GM12878 (cell line): ENCODE measurements around the gene TMEM126A. TPM values are rescaled to one million over a fixed set of nuclear protein-coding genes. Genes with fewer than 3 reads are reported as not detected.

Experiments
- ATAC-seq: fragments of 200-7000 bp; cut with Tn5 transposase; 3 replicates; pipeline ENCODE4 v1.9.1; 2020; ENCODE audit warnings: mild to moderate bottlenecking, moderate library complexity
- BruUV-seq: library from RNA; stranded (reverse); fragments of 400-500 nt; replicated peaks from 2 replicates; lab custom pipeline; 2021; lab: Mats Ljungman, UMichigan
- CTCF ChIA-PET: fragments of 300-600 bp; sonication (Branson Sonifier 250); formaldehyde crosslinking; extraction: SDS; loops from one replicate; lab custom pipeline; 2021; ENCODE audit warnings: inconsistent platforms; lab: Yijun Ruan, JAX
- POLR2A ChIA-PET: fragments of 350-600 bp; formaldehyde crosslinking; extraction: SDS; loops from one replicate; lab custom pipeline; 2021; ENCODE audit warnings: inconsistent platforms; lab: Charles Lee
- RAD21 ChIA-PET: fragments of 300-600 bp; sonication (Branson Sonifier 250); formaldehyde crosslinking; loops from one replicate; lab custom pipeline; 2023; ENCODE audit warnings: antibody characterized with exemption; ENCODE audit not compliant: unreplicated experiment; lab: Charles Lee
- SMC1A ChIA-PET: fragments of 300-600 bp; sonication (Branson Sonifier 250); formaldehyde crosslinking; loops from one replicate; lab custom pipeline; 2023; ENCODE audit not compliant: unreplicated experiment, uncharacterized antibody; lab: Charles Lee
- DNase-seq: peaks from one replicate; pipeline ENCODE4 v3.0.0-alpha.2; 2011; ENCODE audit warnings: low read depth, low spot score
- FAIRE-seq: peaks from 3 replicates; lab custom pipeline; 2011; peaks lifted over from hg19 to GRCh38; lab: Jason Lieb, UNC
- H2AFZ ChIP-seq: 2 replicates; pipeline ENCODE4 v1.6.0; 2011; ENCODE audit warnings: low read depth, low read length, control low read depth; ENCODE audit not compliant: control insufficient read depth
- H3K27ac ChIP-seq: 2 replicates; pipeline ENCODE4 v1.5.1; 2011; ENCODE audit warnings: control low read depth; ENCODE audit not compliant: control insufficient read depth, insufficient read depth
- H3K27me3 ChIP-seq, 2 experiments: replicated peaks in 1 of 2; 2 replicates each; pipeline versions ENCODE4 v1.6.0 to v1.6.1; 2011; ENCODE audit warnings: low read length in 1 of 2; ENCODE audit not compliant: control insufficient read depth in 2 of 2, insufficient read depth in 2 of 2
- H3K36me3 ChIP-seq, 2 experiments: 2 replicates each; pipeline ENCODE4 v1.5.1; 2011; ENCODE audit warnings: low read length in 1 of 2; ENCODE audit not compliant: control insufficient read depth in 2 of 2, insufficient read depth in 2 of 2
- H3K4me1 ChIP-seq: 2 replicates; pipeline ENCODE4 v1.6.1; 2011; ENCODE audit warnings: mild to moderate bottlenecking, low read length, moderate library complexity, mixed read lengths; ENCODE audit not compliant: control insufficient read depth, insufficient read depth
- H3K4me2 ChIP-seq: 2 replicates; pipeline ENCODE4 v1.6.0; 2011; ENCODE audit warnings: control low read depth; ENCODE audit not compliant: control insufficient read depth, insufficient read depth
- H3K4me3 ChIP-seq: fragments of 200-600 bp; sonication (generic); 2 replicates; pipeline ENCODE4 v1.5.1; 2016
- H3K79me2 ChIP-seq: 2 replicates; pipeline ENCODE4 v1.6.0; 2011; ENCODE audit warnings: low read length; ENCODE audit not compliant: control insufficient read depth, insufficient read depth
- H3K9ac ChIP-seq: 2 replicates; pipeline ENCODE4 v1.8.0; 2011; ENCODE audit warnings: low read length, control low read depth, mixed read lengths; ENCODE audit not compliant: control insufficient read depth, insufficient read depth
- H3K9me3 ChIP-seq: replicated peaks from 3 replicates; pipeline ENCODE4 v1.5.1; 2011; ENCODE audit warnings: mild to moderate bottlenecking, low read length; ENCODE audit not compliant: control insufficient read depth, insufficient read depth
- H4K20me1 ChIP-seq: 2 replicates; pipeline ENCODE4 v1.6.0; 2011; ENCODE audit not compliant: control insufficient read depth, insufficient read depth
- CHD4 ChIP-seq: fragments of 200-600 bp; sonication (generic); IDR thresholded peaks from 2 replicates; pipeline ENCODE4 v1.6.1; 2016; ENCODE audit warnings: mild to moderate bottlenecking
- EED ChIP-seq: sonication (generic); IDR thresholded peaks from 2 replicates; pipeline ENCODE4 v1.6.1; 2016; ENCODE audit warnings: antibody characterized with exemption, low read depth
- ETV6 ChIP-seq, 2 experiments: fragments of 450-650 bp in 1 of 2; IDR thresholded peaks in 1 of 2; conservative IDR thresholded peaks in 1 of 2; 2 replicates each; pipeline ENCODE4 v1.6.1; 2014; ENCODE audit warnings: antibody characterized with exemption in 1 of 2, borderline replicate concordance in 1 of 2, low read depth in 1 of 2, mild to moderate bottlenecking in 1 of 2, moderate library complexity in 1 of 2
- FOXK2 ChIP-seq: fragments of 450-650 bp; IDR thresholded peaks from 2 replicates; pipeline ENCODE4 v1.6.1; 2017; ENCODE audit warnings: mild to moderate bottlenecking, moderate library complexity
- KAT2A ChIP-seq: conservative IDR thresholded peaks from 2 replicates; pipeline ENCODE4 v1.6.1; 2011; ENCODE audit warnings: low read depth, low read length; ENCODE audit not compliant: control insufficient read depth
- MXI1 ChIP-seq: fragments of 150-350 bp; IDR thresholded peaks from 2 replicates; pipeline ENCODE4 v1.6.1; 2011; ENCODE audit warnings: low read depth, mild to moderate bottlenecking, inconsistent platforms, low read length, improper control_type of control experiment
- MYB ChIP-seq: fragments of 150-350 bp; IDR thresholded peaks from 2 replicates; pipeline ENCODE4 v1.6.1; 2014; ENCODE audit warnings: mild to moderate bottlenecking, low read depth, low read length, borderline replicate concordance
- NR2C2 ChIP-seq: IDR thresholded peaks from 2 replicates; pipeline ENCODE4 v1.6.1; 2011; ENCODE audit warnings: borderline replicate concordance, low read depth; ENCODE audit not compliant: control insufficient read depth, insufficient read length
- POLR2AphosphoS2 ChIP-seq: IDR thresholded peaks from 2 replicates; pipeline ENCODE4 v1.6.1; 2011; ENCODE audit warnings: low read depth, mild to moderate bottlenecking, low read length, improper control_type of control experiment, moderate library complexity
- ZNF24 ChIP-seq: fragments of 450-650 bp; IDR thresholded peaks from 2 replicates; pipeline ENCODE4 v1.6.1; 2017; ENCODE audit warnings: antibody characterized with exemption, mild to moderate bottlenecking
- ZSCAN29 ChIP-seq: fragments of 450-650 bp; IDR thresholded peaks from 2 replicates; pipeline ENCODE4 v1.6.1; 2017; ENCODE audit warnings: mild to moderate bottlenecking, moderate library complexity
- WGBS: methylation state at CpG from one replicate; pipeline ENCODE4 v1.1.6; 2016; ENCODE audit warnings: low lambda C conversion rate; ENCODE audit not compliant: insufficient replicate concordance, insufficient coverage; ENCODE audit errors: missing lambda C conversion rate; 5-methylcytosine and 5-hydroxymethylcytosine counted together
- in situ Hi-C: fragments of 300-500 bp; cut with MboI; formaldehyde crosslinking; loops from 9 replicates; pipeline ENCODE4 v1.14.3; 2018; ENCODE audit warnings: mixed read lengths
- intact Hi-C: fragments of 100-400 bp; cut with micrococcal nuclease; formaldehyde crosslinking; loops from one replicate; pipeline ENCODE4 v1.14.2; 2022; ENCODE audit not compliant: unreplicated experiment
- polyA plus RNA-seq, 11 experiments: library from polyadenylated mRNA; depleted of rRNA in 4 of 11; unstranded in 6 of 11; stranded (reverse) in 5 of 11; fragments of >200 nt; fragmentation: Nextera tagmentation in 4 of 11; fragmentation: Illumina TruSeq in 1 of 11; extraction: Ambion mirVana in 4 of 11; extraction: Trizol in 1 of 11; gene quantifications; 1 replicate in 1 of 11; 2 replicates in 10 of 11; pipeline versions ENCODE4 v1.2.1 to v1.2.3, GENCODE V29; 2011 to 2016; ENCODE audit warnings: inconsistent platforms in 2 of 11, missing spikeins in 2 of 11, low read depth in 1 of 11
- total RNA-seq, 4 experiments: library from RNA; depleted of rRNA in 3 of 4; stranded (reverse); fragments of >200 nt in 3 of 4; fragmentation: Illumina TruSeq in 1 of 4; extraction: Trizol in 1 of 4; gene quantifications; 2 replicates each; pipeline versions ENCODE4 v1.2.1 to v1.2.3, GENCODE V29; 2013 to 2021
- TF ChIP-seq, protein P1 (sequence below): fragments of 450-650 bp; IDR thresholded peaks from 2 replicates; pipeline ENCODE4 v1.6.1; 2017; ENCODE audit warnings: mild to moderate bottlenecking, moderate library complexity
- TF ChIP-seq, protein P2 (sequence below): fragments of 450-650 bp; IDR thresholded peaks from 2 replicates; pipeline ENCODE4 v1.6.1; 2017; ENCODE audit warnings: mild to moderate bottlenecking, moderate library complexity

TMEM126A gene
- total and polyA plus RNA-seq, 10 of the 15 experiments (the other 5 are each of a cell fraction or from before 2014, with no cell fraction given), result 38.6 to 208 (median 71.7) TPM

- TF ChIP-seq NR2C2, result no peak
- TF ChIP-seq MYB, result no peak
- TF ChIP-seq ZNF24, result no peak
- no peak for TF ChIP-seq EED
- no peak for TF ChIP-seq MXI1
- TF ChIP-seq KAT2A, result no peak
- TF ChIP-seq POLR2AphosphoS2, result no peak
- no peak for TF ChIP-seq FOXK2
- no peak for TF ChIP-seq CHD4
- TF ChIP-seq, protein P1, sequence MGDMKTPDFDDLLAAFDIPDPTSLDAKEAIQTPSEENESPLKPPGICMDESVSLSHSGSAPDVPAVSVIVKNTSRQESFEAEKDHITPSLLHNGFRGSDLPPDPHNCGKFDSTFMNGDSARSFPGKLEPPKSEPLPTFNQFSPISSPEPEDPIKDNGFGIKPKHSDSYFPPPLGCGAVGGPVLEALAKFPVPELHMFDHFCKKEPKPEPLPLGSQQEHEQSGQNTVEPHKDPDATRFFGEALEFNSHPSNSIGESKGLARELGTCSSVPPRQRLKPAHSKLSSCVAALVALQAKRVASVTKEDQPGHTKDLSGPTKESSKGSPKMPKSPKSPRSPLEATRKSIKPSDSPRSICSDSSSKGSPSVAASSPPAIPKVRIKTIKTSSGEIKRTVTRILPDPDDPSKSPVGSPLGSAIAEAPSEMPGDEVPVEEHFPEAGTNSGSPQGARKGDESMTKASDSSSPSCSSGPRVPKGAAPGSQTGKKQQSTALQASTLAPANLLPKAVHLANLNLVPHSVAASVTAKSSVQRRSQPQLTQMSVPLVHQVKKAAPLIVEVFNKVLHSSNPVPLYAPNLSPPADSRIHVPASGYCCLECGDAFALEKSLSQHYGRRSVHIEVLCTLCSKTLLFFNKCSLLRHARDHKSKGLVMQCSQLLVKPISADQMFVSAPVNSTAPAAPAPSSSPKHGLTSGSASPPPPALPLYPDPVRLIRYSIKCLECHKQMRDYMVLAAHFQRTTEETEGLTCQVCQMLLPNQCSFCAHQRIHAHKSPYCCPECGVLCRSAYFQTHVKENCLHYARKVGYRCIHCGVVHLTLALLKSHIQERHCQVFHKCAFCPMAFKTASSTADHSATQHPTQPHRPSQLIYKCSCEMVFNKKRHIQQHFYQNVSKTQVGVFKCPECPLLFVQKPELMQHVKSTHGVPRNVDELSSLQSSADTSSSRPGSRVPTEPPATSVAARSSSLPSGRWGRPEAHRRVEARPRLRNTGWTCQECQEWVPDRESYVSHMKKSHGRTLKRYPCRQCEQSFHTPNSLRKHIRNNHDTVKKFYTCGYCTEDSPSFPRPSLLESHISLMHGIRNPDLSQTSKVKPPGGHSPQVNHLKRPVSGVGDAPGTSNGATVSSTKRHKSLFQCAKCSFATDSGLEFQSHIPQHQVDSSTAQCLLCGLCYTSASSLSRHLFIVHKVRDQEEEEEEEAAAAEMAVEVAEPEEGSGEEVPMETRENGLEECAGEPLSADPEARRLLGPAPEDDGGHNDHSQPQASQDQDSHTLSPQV, result no peak
- TF ChIP-seq, protein P2, sequence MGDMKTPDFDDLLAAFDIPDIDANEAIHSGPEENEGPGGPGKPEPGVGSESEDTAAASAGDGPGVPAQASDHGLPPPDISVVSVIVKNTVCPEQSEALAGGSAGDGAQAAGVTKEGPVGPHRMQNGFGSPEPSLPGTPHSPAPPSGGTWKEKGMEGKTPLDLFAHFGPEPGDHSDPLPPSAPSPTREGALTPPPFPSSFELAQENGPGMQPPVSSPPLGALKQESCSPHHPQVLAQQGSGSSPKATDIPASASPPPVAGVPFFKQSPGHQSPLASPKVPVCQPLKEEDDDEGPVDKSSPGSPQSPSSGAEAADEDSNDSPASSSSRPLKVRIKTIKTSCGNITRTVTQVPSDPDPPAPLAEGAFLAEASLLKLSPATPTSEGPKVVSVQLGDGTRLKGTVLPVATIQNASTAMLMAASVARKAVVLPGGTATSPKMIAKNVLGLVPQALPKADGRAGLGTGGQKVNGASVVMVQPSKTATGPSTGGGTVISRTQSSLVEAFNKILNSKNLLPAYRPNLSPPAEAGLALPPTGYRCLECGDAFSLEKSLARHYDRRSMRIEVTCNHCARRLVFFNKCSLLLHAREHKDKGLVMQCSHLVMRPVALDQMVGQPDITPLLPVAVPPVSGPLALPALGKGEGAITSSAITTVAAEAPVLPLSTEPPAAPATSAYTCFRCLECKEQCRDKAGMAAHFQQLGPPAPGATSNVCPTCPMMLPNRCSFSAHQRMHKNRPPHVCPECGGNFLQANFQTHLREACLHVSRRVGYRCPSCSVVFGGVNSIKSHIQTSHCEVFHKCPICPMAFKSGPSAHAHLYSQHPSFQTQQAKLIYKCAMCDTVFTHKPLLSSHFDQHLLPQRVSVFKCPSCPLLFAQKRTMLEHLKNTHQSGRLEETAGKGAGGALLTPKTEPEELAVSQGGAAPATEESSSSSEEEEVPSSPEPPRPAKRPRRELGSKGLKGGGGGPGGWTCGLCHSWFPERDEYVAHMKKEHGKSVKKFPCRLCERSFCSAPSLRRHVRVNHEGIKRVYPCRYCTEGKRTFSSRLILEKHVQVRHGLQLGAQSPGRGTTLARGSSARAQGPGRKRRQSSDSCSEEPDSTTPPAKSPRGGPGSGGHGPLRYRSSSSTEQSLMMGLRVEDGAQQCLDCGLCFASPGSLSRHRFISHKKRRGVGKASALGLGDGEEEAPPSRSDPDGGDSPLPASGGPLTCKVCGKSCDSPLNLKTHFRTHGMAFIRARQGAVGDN, result no peak
- TF ChIP-seq ZSCAN29, result no peak
- TF ChIP-seq ETV6 (conservative IDR thresholded peaks at IDR 0.05 in 1 of 2, IDR thresholded peaks at IDR 0.05 in 1 of 2; ENCODE audit: borderline replicate concordance in 1 of 2, low read depth in 1 of 2), result no peak
Measured at GRCh38 chr11:85658180-85658579, 10.4 kb downstream of the TMEM126A start.

More at GRCh38 chr11:85658180-85658579, 10.4 kb downstream of the TMEM126A start:
- peaks cover 3% of the 10 kb centered on the region; the same call in 1 of the 2 replicates for H4K20me1 ChIP-seq
- FAIRE-seq, result no peak
- POLR2A ChIA-PET, result interaction anchor here (1.2 to 1.5 kb wide), 2 partner anchors 10 to 30 kb away, joined by 4 to 6 read pairs; partner anchors contain the start of gene TMEM126B
- RAD21 ChIA-PET, result interaction anchor here (2.8 kb wide), 1 partner anchor 9 kb away, joined by 9 read pairs; no protein-coding TSS in a partner anchor
- SMC1A ChIA-PET, result interaction anchor here (0.6 to 8.2 kb wide), 2 partner anchors 10 to 168 kb away, joined by 3 to 66 read pairs; partner anchors contain the start of gene TMEM126A
- in situ Hi-C loops, result no loop called here
- H3K4me3 ChIP-seq, result no peak overlapping the region
- no peak overlapping the region for H3K27ac ChIP-seq
- no peaks in the 10 kb centered on the region for H3K27me3 ChIP-seq
- no peaks in the 10 kb centered on the region for H3K4me1 ChIP-seq
- ATAC-seq, result no peak
- WGBS, result 100% methylated on average over 1 of the region's 1 CpG
- H3K9me3 ChIP-seq, result no peaks in the 10 kb centered on the region
- DNase-seq, result no peak
- H3K9ac ChIP-seq, result no peak overlapping the region
- intact Hi-C loops, result no loop called here
- peaks cover 0 to 23% of the 10 kb centered on the region in 2 experiments; a peak in 3 of 4 replicates for H3K36me3 ChIP-seq
- no TSS peak for BruUV-seq
- peaks cover 53% of the 10 kb centered on the region for H3K79me2 ChIP-seq
- H2AFZ ChIP-seq, result no peak overlapping the region
- H3K4me2 ChIP-seq, result no peak overlapping the region
- CTCF ChIA-PET, result no interaction called here
